ENCODE measurements around the gene ABCC4.

- TF ChIP-seq CTCF (conservative IDR thresholded peaks at IDR 0.05 in 1 of 2, IDR thresholded peaks at IDR 0.05 in 1 of 2; ENCODE audit: low read depth in 1 of 2, low read length in 2 of 2) (no peak), EZH2 (IDR thresholded peaks at IDR 0.05; ENCODE audit: low read length, missing control alignments) (no peak)
Measured at GRCh38 chr13:95269756-95270155, 31.5 kb downstream of the ABCC4 start.
